ENCODE measurements around the gene DCP1A. TPM values are rescaled to one million over a fixed set of nuclear protein-coding genes. Genes with fewer than 3 reads are reported as not detected.

Gene DCP1A
- total and polyA plus RNA-seq, 2 experiments from 2014 or later: 19.3 to 32.0 TPM

GRCh38 chr3:53347261-53348064 is at the start of gene DCP1A (continued):
- no peak for TF ChIP-seq REST (IDR thresholded peaks at IDR 0.05; ENCODE audit: unreplicated experiment)

GRCh38 chr3:53384465-53385423 is 37.4 kb upstream of the DCP1A start:
- H3K4me3 ChIP-seq: no peak overlapping the region
- no peaks in the 10 kb centered on the region for H4K20me1 ChIP-seq (replicated peaks; ENCODE audit: insufficient read depth)
- ATAC-seq (no peak), DNase-seq (ENCODE audit: low spot score) (no peak)
- Mint-ChIP-seq H3K9me3 (peaks cover 9% of the 10 kb centered on the region; the same call in 2 of the 3 replicates), H3K27me3 (ENCODE audit: insufficient read depth, low read depth, poor library complexity) (no peaks in the 10 kb centered on the region), H3K4me3 (no peak overlapping the region), H3K36me3 (ENCODE audit: low read depth) (no peaks in the 10 kb centered on the region; the same call in 2 of the 3 replicates), H3K4me1 (no peaks in the 10 kb centered on the region), H3K27ac (no peak overlapping the region)
- no peaks in the 10 kb centered on the region for H3K79me2 ChIP-seq (replicated peaks; ENCODE audit: insufficient read depth)
- no peaks in the 10 kb centered on the region for H3K27me3 ChIP-seq (ENCODE audit: insufficient read depth)
- H3K9me2 ChIP-seq (ENCODE audit: insufficient read depth): peaks cover 3% of the 10 kb centered on the region; the same call in 1 of the 2 replicates
- H3K4me2 ChIP-seq: no peak overlapping the region
- no peak overlapping the region for H3K27ac ChIP-seq (ENCODE audit: low read depth)
- no peaks in the 10 kb centered on the region for H3F3A ChIP-seq (replicated peaks; ENCODE audit: low read depth)
- no peaks in the 10 kb centered on the region for H3K4me1 ChIP-seq (ENCODE audit: insufficient read depth)
- no peaks in the 10 kb centered on the region for H3K36me3 ChIP-seq (ENCODE audit: insufficient read depth)
- no peak overlapping the region for H2AFZ ChIP-seq
- no peak for TF ChIP-seq EZH2 (IDR thresholded peaks at IDR 0.05; ENCODE audit: low read depth, unreplicated experiment)
- no peak for TF ChIP-seq CREB1 (CRISPR knock-in tag; IDR thresholded peaks at IDR 0.05; ENCODE audit: low read depth)
- TF ChIP-seq NANOG (IDR thresholded peaks at IDR 0.05; ENCODE audit: borderline replicate concordance): no peak
- TF ChIP-seq ZNF114 (CRISPR knock-in tag; IDR thresholded peaks at IDR 0.05): no peak
- no peak for TF ChIP-seq ZNF331 (CRISPR knock-in tag; IDR thresholded peaks at IDR 0.05; ENCODE audit: low read depth)
- no peak for TF ChIP-seq CTCF (conservative IDR thresholded peaks at IDR 0.05; ENCODE audit: low read depth in 2 of 2)
- no peak for TF ChIP-seq ZNF462 (CRISPR knock-in tag; IDR thresholded peaks at IDR 0.05)

All from GM23338 (cell line).